ENCODE results near the gene EXOC2.
"Not testable (repeated sequence)": the region's sequence is repeated elsewhere in the genome, so short reads cannot be mapped to it uniquely, and the experiment has no call there.

Gene EXOC2

GRCh38 chr6:583635-584034 lies 109.3 kb downstream of the EXOC2 start:
- no peak for DNase-seq (ENCODE audit: low read depth)

- DNase-seq (ENCODE audit: low read depth) = no peak
These were observed 109.8 kb downstream of the EXOC2 start for GRCh38 chr6:583116-583515.

GRCh38 chr6:582370-582769 lies 110.6 kb downstream of the EXOC2 start:
- DNase-seq (ENCODE audit: low read depth) = no peak

- peak; percentile 51 for DNase-seq (ENCODE audit: low read depth)
These were observed 113.6 kb downstream of the EXOC2 start for GRCh38 chr6:579339-579738.

- no peak for DNase-seq (ENCODE audit: low read depth)
These were observed 120.2 kb downstream of the EXOC2 start for GRCh38 chr6:572596-573265.

- DNase-seq (ENCODE audit: low read depth) = no peak
These were observed 121.0 kb downstream of the EXOC2 start for GRCh38 chr6:571892-572291.

- no peak for DNase-seq (ENCODE audit: low read depth)
These were observed 122.1 kb downstream of the EXOC2 start for GRCh38 chr6:570825-571224.

- no peak for DNase-seq (ENCODE audit: low read depth)
These were observed 123.9 kb downstream of the EXOC2 start for GRCh38 chr6:568954-569523.

GRCh38 chr6:568085-568484 lies 124.9 kb downstream of the EXOC2 start:
- no peak for DNase-seq (ENCODE audit: low read depth)

GRCh38 chr6:563863-564262 lies 129.1 kb downstream of the EXOC2 start:
- DNase-seq (ENCODE audit: low read depth) = no peak

GRCh38 chr6:562052-562676 lies 130.8 kb downstream of the EXOC2 start:
- no peak for DNase-seq (ENCODE audit: low read depth)

GRCh38 chr6:561335-561734 lies 131.6 kb downstream of the EXOC2 start:
- DNase-seq (ENCODE audit: low read depth) = not testable (repeated sequence)

- DNase-seq (ENCODE audit: low read depth) = peak; percentile 1
These were observed 134.0 kb downstream of the EXOC2 start for GRCh38 chr6:558959-559358.

GRCh38 chr6:558089-558488 lies 134.8 kb downstream of the EXOC2 start:
- peak; percentile 10 for DNase-seq (ENCODE audit: low read depth)

- DNase-seq (ENCODE audit: low read depth) = no peak
These were observed 141.0 kb downstream of the EXOC2 start for GRCh38 chr6:551829-552350.

GRCh38 chr6:551405-551804 lies 141.5 kb downstream of the EXOC2 start:
- DNase-seq (ENCODE audit: low read depth) = peak; percentile 72

- DNase-seq (ENCODE audit: low read depth) = no peak
These were observed 143.0 kb downstream of the EXOC2 start for GRCh38 chr6:549906-550305.

- no peak for DNase-seq (ENCODE audit: low read depth)
These were observed 144.4 kb downstream of the EXOC2 start for GRCh38 chr6:548517-548916.

- DNase-seq (ENCODE audit: low read depth) = no peak
These were observed 144.8 kb downstream of the EXOC2 start for GRCh38 chr6:548091-548490.

- DNase-seq (ENCODE audit: low read depth) = no peak
These were observed 152.4 kb downstream of the EXOC2 start for GRCh38 chr6:540490-540889.

GRCh38 chr6:537114-537513 lies 155.8 kb downstream of the EXOC2 start:
- no peak for DNase-seq (ENCODE audit: low read depth)

GRCh38 chr6:530425-530824 lies 162.5 kb downstream of the EXOC2 start:
- no peak for DNase-seq (ENCODE audit: low read depth)

- DNase-seq (ENCODE audit: low read depth) = no peak
These were observed 163.9 kb downstream of the EXOC2 start for GRCh38 chr6:528989-529388.

All from EH (cell line).